ENCODE measurements around the gene CLK2.
A peak's percentile ranks its signal among the peaks of the same experiment; 100 is the strongest.

CLK2 gene

DNA sequence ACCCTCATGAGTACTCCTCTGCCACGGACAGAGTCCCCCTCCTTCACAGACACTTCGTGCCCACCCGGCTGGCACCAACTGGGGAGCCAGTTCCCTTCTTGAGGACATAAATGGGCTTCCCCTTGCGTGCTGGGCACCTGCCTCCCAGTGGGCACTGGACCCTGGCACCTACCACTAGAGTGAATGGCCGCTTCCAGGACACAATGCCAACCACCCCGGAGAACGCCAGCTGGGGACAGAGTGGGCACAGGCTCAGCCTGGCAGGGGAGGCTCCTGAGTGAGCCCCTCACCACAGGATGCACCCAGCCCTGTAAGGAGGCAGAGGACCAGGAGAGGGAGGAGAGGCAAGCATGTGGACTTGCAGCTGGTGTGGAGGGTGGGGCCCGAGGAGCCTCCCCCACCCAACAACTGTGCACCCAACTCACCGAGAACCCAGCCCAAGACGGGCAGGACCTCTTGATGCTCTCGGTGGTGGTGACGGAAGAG lies 19.0 kb downstream of the CLK2 start:
- TF ChIP-seq EGR1 (IDR thresholded peaks at IDR 0.05) (no peak), FOXM1 (IDR thresholded peaks at IDR 0.05; ENCODE audit: borderline replicate concordance, low read depth) (no peak), TCF12 (IDR thresholded peaks at IDR 0.05; ENCODE audit: low read depth) (no peak), CREB1 (IDR thresholded peaks at IDR 0.05; ENCODE audit: low read depth) (no peak), EP300 (IDR thresholded peaks at IDR 0.05; ENCODE audit: borderline replicate concordance) (no peak), YY1 (IDR thresholded peaks at IDR 0.05; ENCODE audit: low read depth) (no peak), NFIC (IDR thresholded peaks at IDR 0.05) (no peak), CEBPB (IDR thresholded peaks at IDR 0.05) (no peak), TAF1 (IDR thresholded peaks at IDR 0.05; ENCODE audit: low read depth) (no peak), RAD21 (IDR thresholded peaks at IDR 0.05; ENCODE audit: low read depth) (no peak), ZBTB7A (IDR thresholded peaks at IDR 0.05; ENCODE audit: low read depth) (no peak), TEAD4 (IDR thresholded peaks at IDR 0.05) (no peak)
- TF ChIP-seq, protein P1, sequence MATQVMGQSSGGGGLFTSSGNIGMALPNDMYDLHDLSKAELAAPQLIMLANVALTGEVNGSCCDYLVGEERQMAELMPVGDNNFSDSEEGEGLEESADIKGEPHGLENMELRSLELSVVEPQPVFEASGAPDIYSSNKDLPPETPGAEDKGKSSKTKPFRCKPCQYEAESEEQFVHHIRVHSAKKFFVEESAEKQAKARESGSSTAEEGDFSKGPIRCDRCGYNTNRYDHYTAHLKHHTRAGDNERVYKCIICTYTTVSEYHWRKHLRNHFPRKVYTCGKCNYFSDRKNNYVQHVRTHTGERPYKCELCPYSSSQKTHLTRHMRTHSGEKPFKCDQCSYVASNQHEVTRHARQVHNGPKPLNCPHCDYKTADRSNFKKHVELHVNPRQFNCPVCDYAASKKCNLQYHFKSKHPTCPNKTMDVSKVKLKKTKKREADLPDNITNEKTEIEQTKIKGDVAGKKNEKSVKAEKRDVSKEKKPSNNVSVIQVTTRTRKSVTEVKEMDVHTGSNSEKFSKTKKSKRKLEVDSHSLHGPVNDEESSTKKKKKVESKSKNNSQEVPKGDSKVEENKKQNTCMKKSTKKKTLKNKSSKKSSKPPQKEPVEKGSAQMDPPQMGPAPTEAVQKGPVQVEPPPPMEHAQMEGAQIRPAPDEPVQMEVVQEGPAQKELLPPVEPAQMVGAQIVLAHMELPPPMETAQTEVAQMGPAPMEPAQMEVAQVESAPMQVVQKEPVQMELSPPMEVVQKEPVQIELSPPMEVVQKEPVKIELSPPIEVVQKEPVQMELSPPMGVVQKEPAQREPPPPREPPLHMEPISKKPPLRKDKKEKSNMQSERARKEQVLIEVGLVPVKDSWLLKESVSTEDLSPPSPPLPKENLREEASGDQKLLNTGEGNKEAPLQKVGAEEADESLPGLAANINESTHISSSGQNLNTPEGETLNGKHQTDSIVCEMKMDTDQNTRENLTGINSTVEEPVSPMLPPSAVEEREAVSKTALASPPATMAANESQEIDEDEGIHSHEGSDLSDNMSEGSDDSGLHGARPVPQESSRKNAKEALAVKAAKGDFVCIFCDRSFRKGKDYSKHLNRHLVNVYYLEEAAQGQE (IDR thresholded peaks at IDR 0.05; ENCODE audit: low read depth), result no peak
- TF ChIP-seq, protein P2, sequence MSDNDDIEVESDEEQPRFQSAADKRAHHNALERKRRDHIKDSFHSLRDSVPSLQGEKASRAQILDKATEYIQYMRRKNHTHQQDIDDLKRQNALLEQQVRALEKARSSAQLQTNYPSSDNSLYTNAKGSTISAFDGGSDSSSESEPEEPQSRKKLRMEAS (IDR thresholded peaks at IDR 0.05), result no peak

DNA sequence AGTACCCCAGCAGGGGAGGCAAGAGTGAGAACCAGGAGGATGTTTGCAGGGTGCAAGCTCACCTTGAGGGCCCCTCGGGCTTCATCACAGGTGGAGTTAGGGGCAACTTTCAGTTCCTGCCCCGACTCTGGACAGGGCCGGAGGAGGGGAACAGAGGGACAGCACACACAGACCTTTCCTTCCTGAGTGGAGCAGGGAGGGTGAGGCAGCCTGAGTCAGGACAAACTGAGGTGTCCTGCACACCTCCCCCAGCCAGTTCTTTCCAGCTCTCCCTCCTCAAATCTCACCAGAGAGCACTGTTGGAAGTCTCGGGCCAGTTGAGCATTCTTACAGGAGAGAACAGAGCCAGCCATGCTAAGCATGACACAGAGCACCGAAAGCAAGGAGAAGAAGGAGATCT lies 19.5 kb downstream of the CLK2 start:
- TF ChIP-seq, protein P3, sequence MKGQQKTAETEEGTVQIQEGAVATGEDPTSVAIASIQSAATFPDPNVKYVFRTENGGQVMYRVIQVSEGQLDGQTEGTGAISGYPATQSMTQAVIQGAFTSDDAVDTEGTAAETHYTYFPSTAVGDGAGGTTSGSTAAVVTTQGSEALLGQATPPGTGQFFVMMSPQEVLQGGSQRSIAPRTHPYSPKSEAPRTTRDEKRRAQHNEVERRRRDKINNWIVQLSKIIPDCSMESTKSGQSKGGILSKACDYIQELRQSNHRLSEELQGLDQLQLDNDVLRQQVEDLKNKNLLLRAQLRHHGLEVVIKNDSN (IDR thresholded peaks at IDR 0.05), result no peak
- TF ChIP-seq, protein P2 (IDR thresholded peaks at IDR 0.05), result no peak
- TF ChIP-seq NFIC (IDR thresholded peaks at IDR 0.05) (no peak), EP300 (IDR thresholded peaks at IDR 0.05; ENCODE audit: borderline replicate concordance) (no peak), TCF12 (IDR thresholded peaks at IDR 0.05; ENCODE audit: low read depth) (no peak), TEAD4 (IDR thresholded peaks at IDR 0.05) (no peak), YY1 (IDR thresholded peaks at IDR 0.05; ENCODE audit: low read depth) (no peak), CEBPB (IDR thresholded peaks at IDR 0.05) (no peak), CREB1 (IDR thresholded peaks at IDR 0.05; ENCODE audit: low read depth) (no peak)

DNA sequence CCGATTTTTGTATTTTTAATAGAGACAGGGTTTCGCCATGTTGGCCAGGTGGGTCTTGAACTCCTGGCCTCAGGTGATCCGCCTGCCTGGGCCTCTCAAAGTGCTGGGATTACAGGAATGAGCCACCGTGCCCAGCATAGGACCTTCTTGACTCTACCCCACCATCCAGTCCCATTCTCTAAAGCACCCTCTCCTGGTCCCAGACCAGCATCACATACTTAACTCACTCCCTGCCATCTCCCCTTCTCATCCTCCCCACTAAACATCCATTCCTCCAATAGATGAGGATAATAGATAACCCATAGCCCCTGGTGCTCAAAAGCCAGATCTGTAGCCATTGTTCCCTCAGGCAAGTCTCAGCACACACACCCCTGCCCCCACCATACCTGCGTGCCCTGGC lies 20.1 kb downstream of the CLK2 start:
- TF ChIP-seq CREB1 (IDR thresholded peaks at IDR 0.05; ENCODE audit: low read depth), result no peak
- TF ChIP-seq, protein P2 (IDR thresholded peaks at IDR 0.05), result no peak

DNA sequence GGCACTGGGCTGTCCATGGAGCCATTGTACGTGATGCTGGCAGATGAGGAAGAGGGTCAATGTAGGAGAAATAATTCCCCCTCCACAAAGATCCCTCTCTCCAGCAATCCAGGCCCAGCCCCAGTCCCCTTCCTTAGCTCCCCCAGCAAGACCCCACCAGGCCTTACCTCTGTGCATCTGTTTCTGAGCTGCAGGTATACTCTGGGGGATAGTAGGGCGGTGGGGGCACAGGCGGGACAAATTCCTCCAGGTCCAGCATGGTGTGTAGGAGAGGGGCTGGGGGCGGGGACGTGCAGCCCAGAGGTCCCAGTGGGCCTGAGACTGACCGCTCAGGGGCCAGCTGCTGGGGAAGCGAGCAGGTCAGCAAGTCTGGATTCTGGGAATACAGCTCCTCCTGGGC lies 21.7 kb downstream of the CLK2 start:
- TF ChIP-seq EGR1 (IDR thresholded peaks at IDR 0.05), result no peak
- no peak for TF ChIP-seq FOXM1 (IDR thresholded peaks at IDR 0.05; ENCODE audit: borderline replicate concordance, low read depth)
- no peak for TF ChIP-seq CREB1 (IDR thresholded peaks at IDR 0.05; ENCODE audit: low read depth)
- TF ChIP-seq TAF1 (IDR thresholded peaks at IDR 0.05; ENCODE audit: low read depth), result no peak
- TF ChIP-seq TEAD4 (IDR thresholded peaks at IDR 0.05), result no peak
- no peak for TF ChIP-seq RAD21 (IDR thresholded peaks at IDR 0.05; ENCODE audit: low read depth)
- TF ChIP-seq EP300 (IDR thresholded peaks at IDR 0.05; ENCODE audit: borderline replicate concordance), result no peak
- TF ChIP-seq YY1 (IDR thresholded peaks at IDR 0.05; ENCODE audit: low read depth), result no peak

DNA sequence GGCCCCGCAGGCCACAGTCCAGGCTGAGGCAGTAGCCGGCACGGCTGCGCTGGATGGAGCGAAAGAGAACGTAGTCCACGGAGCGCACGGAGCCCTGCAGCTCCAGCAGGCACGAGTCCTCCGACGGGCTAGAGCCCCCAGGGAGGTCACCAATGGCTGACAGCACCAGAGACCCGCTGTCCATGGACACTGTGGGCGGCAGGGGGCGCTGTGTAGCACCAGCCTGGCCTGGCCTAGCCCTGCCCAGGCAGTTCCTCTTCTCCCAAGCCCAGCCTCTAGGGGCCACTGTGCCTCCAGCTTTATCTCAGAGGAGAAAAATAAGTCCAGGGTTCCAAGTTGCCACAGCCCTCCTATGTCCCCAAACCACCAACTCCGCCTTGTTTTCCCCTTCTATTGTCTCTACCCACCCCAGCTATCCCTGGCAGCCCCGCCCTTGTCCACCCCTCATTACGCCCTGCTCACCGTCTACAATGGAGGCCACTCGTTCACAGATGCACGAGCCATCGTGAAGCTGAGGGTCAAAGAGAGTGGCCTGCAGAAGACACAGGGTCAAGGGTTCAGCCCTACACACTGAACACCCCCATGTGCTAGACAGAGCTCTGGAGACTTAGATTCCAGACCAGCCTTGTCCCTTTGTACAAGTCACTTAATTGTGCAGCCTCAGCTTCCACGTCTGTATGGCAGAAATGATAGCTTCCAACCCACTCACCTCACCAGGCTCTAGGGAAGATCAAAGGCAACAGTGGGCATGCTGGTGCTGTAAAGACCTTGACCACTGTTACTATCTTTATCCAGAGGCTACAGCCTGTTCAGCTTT lies 22.5 kb downstream of the CLK2 start:
- TF ChIP-seq TCF12 (IDR thresholded peaks at IDR 0.05; ENCODE audit: low read depth) (0 out of 2 replicates have a peak, but pooled peaks have one; percentile 19), RAD21 (IDR thresholded peaks at IDR 0.05; ENCODE audit: low read depth) (peak; percentile 87), TEAD4 (IDR thresholded peaks at IDR 0.05) (no peak), YY1 (IDR thresholded peaks at IDR 0.05; ENCODE audit: low read depth) (peak; percentile 80)

DNA sequence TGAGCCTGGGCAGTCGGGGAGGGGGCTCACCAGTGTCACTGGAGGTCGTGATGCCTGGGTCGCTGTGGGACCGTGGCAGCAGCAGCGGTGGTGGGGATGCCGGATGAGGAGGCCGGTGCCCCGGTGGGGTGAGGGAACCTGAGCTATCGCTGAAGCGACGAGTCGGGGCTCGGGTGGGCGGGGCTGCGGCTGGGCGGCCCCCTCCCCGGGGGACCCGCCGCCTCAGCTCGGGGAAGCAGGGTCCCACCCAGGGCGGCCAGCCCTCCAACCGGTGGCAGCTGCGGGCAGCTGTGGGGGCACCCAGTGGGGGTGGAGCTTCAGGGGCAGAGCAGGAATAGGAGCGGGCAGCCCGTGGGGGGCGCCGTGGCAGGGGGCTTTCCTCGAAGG lies 23.1 kb downstream of the CLK2 start:
- no peak for TF ChIP-seq FOXM1 (IDR thresholded peaks at IDR 0.05; ENCODE audit: borderline replicate concordance, low read depth)
- no peak for TF ChIP-seq TCF12 (IDR thresholded peaks at IDR 0.05; ENCODE audit: low read depth)
- TF ChIP-seq, protein P2 (IDR thresholded peaks at IDR 0.05), result no peak
- no peak for TF ChIP-seq EP300 (IDR thresholded peaks at IDR 0.05; ENCODE audit: borderline replicate concordance)
- TF ChIP-seq YY1 (IDR thresholded peaks at IDR 0.05; ENCODE audit: low read depth), result no peak
- TF ChIP-seq CEBPB (IDR thresholded peaks at IDR 0.05), result no peak
- TF ChIP-seq TEAD4 (IDR thresholded peaks at IDR 0.05), result no peak
- TF ChIP-seq ZBTB7A (IDR thresholded peaks at IDR 0.05; ENCODE audit: low read depth), result no peak
- TF ChIP-seq, protein P1 (IDR thresholded peaks at IDR 0.05; ENCODE audit: low read depth), result no peak
- no peak for TF ChIP-seq RAD21 (IDR thresholded peaks at IDR 0.05; ENCODE audit: low read depth)
- no peak for TF ChIP-seq NFIC (IDR thresholded peaks at IDR 0.05)
- no peak for TF ChIP-seq TAF1 (IDR thresholded peaks at IDR 0.05; ENCODE audit: low read depth)
- TF ChIP-seq CREB1 (IDR thresholded peaks at IDR 0.05; ENCODE audit: low read depth), result no peak
- no peak for TF ChIP-seq EGR1 (IDR thresholded peaks at IDR 0.05)
- TF ChIP-seq, protein P3 (IDR thresholded peaks at IDR 0.05), result no peak

Measured in Ishikawa (cell line).